Ectodermal cell (in vitro differentiated cells): ENCODE data around the gene CST6.
"Not testable (repeated sequence)": the region's sequence is repeated elsewhere in the genome, so short reads cannot be mapped to it uniquely, and the experiment has no call there.

Experiments
- H3K27ac ChIP-seq: 2 replicates; pipeline ENCODE4 v1.7.0; 2013; ENCODE audit warnings: mild to moderate bottlenecking, low read depth, low read length; ENCODE audit not compliant: insufficient read depth, poor library complexity, severe bottlenecking
- H3K27me3 ChIP-seq: 2 replicates; pipeline ENCODE4 v1.7.0; 2013; ENCODE audit warnings: mild to moderate bottlenecking, low read length; ENCODE audit not compliant: insufficient read depth, control insufficient read depth, poor library complexity, severe bottlenecking
- H3K36me3 ChIP-seq: one replicate; pipeline ENCODE4 v1.7.0; 2013; ENCODE audit warnings: low read length; ENCODE audit not compliant: control insufficient read depth, insufficient read depth
- H3K4me1 ChIP-seq: one replicate; pipeline ENCODE4 v1.7.0; 2013; ENCODE audit warnings: low read length; ENCODE audit not compliant: control insufficient read depth, insufficient read depth
- H3K4me3 ChIP-seq: 2 replicates; pipeline ENCODE4 v1.7.0; 2013; ENCODE audit warnings: low read depth, low read length, control low read depth; ENCODE audit not compliant: insufficient read depth
- H3K9me3 ChIP-seq: 2 replicates; pipeline ENCODE4 v1.7.0; 2013; ENCODE audit warnings: mild to moderate bottlenecking, low read length, moderate library complexity; ENCODE audit not compliant: control insufficient read depth
- WGBS, 2 experiments: methylation state at CpG; one replicate each; pipeline ENCODE4 v1.1.7; 2013; ENCODE audit warnings: missing lambda C conversion rate in 2 of 2; 5-methylcytosine and 5-hydroxymethylcytosine counted together

CST6 gene

GRCh38 chr11:66015454-66015881 lies 3.7 kb downstream of the CST6 start:
- H3K36me3 ChIP-seq: no peaks in the 10 kb centered on the region
- no peaks in the 10 kb centered on the region for H3K9me3 ChIP-seq
- H3K4me3 ChIP-seq: no peak overlapping the region
- no peak overlapping the region for H3K27ac ChIP-seq
- peaks cover 18% of the 10 kb centered on the region for H3K27me3 ChIP-seq
- 92 to 94% methylated on average over 7 of the region's 7 CpGs for WGBS, 2 experiments
- H3K4me1 ChIP-seq: peaks cover 7% of the 10 kb centered on the region

GRCh38 chr11:66015936-66016792 lies 4.4 kb downstream of the CST6 start:
- H3K36me3 ChIP-seq: no peaks in the 10 kb centered on the region
- H3K27me3 ChIP-seq: peaks cover 19% of the 10 kb centered on the region
- no peak overlapping the region for H3K4me3 ChIP-seq
- H3K9me3 ChIP-seq: no peaks in the 10 kb centered on the region
- no peak overlapping the region for H3K27ac ChIP-seq
- H3K4me1 ChIP-seq: peaks cover 7% of the 10 kb centered on the region
- WGBS, 2 experiments: 83 to 84% methylated on average over 18 of the region's 18 CpGs

- Histone ChIP-seq H3K36me3 (no peaks in the 10 kb centered on the region), H3K9me3 (no peaks in the 10 kb centered on the region), H3K27ac (no peak overlapping the region), H3K4me1 (peaks cover 7% of the 10 kb centered on the region), H3K4me3 (no peak overlapping the region), H3K27me3 (peaks cover 19% of the 10 kb centered on the region)
- 91 to 94% methylated on average over 10 of the region's 10 CpGs for WGBS, 2 experiments
Observed at GRCh38 chr11:66016793-66017177, 5.0 kb downstream of the CST6 start.

GRCh38 chr11:66017321-66017720 lies 5.5 kb downstream of the CST6 start:
- H3K36me3 ChIP-seq: no peaks in the 10 kb centered on the region
- peaks cover 7% of the 10 kb centered on the region for H3K4me1 ChIP-seq
- no peak overlapping the region for H3K4me3 ChIP-seq
- peaks cover 19% of the 10 kb centered on the region for H3K27me3 ChIP-seq
- H3K9me3 ChIP-seq: no peaks in the 10 kb centered on the region
- H3K27ac ChIP-seq: no peak overlapping the region
- 84 to 86% methylated on average over 4 of the region's 4 CpGs for WGBS, 2 experiments

- peaks cover 30% of the 10 kb centered on the region for H3K27me3 ChIP-seq
- no peak overlapping the region for H3K27ac ChIP-seq
- H3K9me3 ChIP-seq: no peaks in the 10 kb centered on the region
- WGBS, 2 experiments: 81% methylated on average over 8 of the region's 8 CpGs
- H3K4me1 ChIP-seq: no peaks in the 10 kb centered on the region
- no peak overlapping the region for H3K4me3 ChIP-seq
- H3K36me3 ChIP-seq: no peaks in the 10 kb centered on the region
Observed at GRCh38 chr11:66020212-66020611, 8.4 kb downstream of the CST6 start.

GRCh38 chr11:66020618-66021357 lies 9.0 kb downstream of the CST6 start:
- no peak overlapping the region for H3K27ac ChIP-seq
- peaks cover 30% of the 10 kb centered on the region for H3K27me3 ChIP-seq
- H3K4me3 ChIP-seq: no peak overlapping the region
- no peaks in the 10 kb centered on the region for H3K9me3 ChIP-seq
- H3K36me3 ChIP-seq: no peaks in the 10 kb centered on the region
- WGBS, 2 experiments: 90% methylated on average over 23 to 25 of the region's 25 CpGs
- H3K4me1 ChIP-seq: no peaks in the 10 kb centered on the region

GRCh38 chr11:66022401-66023185 lies 10.8 kb downstream of the CST6 start:
- Histone ChIP-seq H3K4me3 (no peak overlapping the region), H3K36me3 (no peaks in the 10 kb centered on the region), H3K9me3 (no peaks in the 10 kb centered on the region), H3K27ac (no peak overlapping the region), H3K4me1 (no peaks in the 10 kb centered on the region), H3K27me3 (peaks cover 30% of the 10 kb centered on the region)
- WGBS, 2 experiments: 31% methylated on average over 46 of the region's 46 CpGs

GRCh38 chr11:66023186-66023440 lies 11.3 kb downstream of the CST6 start:
- H3K36me3 ChIP-seq, H3K4me3 ChIP-seq, H3K4me1 ChIP-seq, H3K27ac ChIP-seq, H3K9me3 ChIP-seq: not testable (repeated sequence)
- WGBS, 2 experiments: 79 to 82% methylated on average over 5 of the region's 5 CpGs
- peaks cover 33% of the 10 kb centered on the region for H3K27me3 ChIP-seq

GRCh38 chr11:66026017-66026529 lies 14.3 kb downstream of the CST6 start, which contains the start of gene CATSPER1:
TSS of gene CATSPER1 (minus strand) at chr11:66026479. CDS start at chr11:66026379, 100 bp downstream.
- 90 to 93% methylated on average over 18 of the region's 18 CpGs for WGBS, 2 experiments
- Histone ChIP-seq H3K27ac (no peak within 1 kb of the TSS), H3K9me3 (no peaks in the 10 kb centered on the region), H3K36me3 (no peaks in the 10 kb centered on the region), H3K4me1 (no peaks in the 10 kb centered on the region), H3K4me3 (no peak within 1 kb of the TSS), H3K27me3 (peaks cover 28% of the 10 kb centered on the region)
